Measurements from ENCODE around the gene ABHD16A.

The ABHD16A gene

GRCh38 chr6:31749301-31750036 is 46.3 kb upstream of the ABHD16A start (continued):
- no peak for TF ChIP-seq ZNF8 (CRISPR knock-in tag; IDR thresholded peaks at IDR 0.05)
- TF ChIP-seq CSDC2 (CRISPR knock-in tag; IDR thresholded peaks at IDR 0.05) = no peak
- TF ChIP-seq ISL1 (CRISPR knock-in tag; IDR thresholded peaks at IDR 0.05) = no peak
- TF ChIP-seq TOX (CRISPR knock-in tag; IDR thresholded peaks at IDR 0.05; ENCODE audit: borderline replicate concordance) = no peak
- no peak for TF ChIP-seq ZFP30 (CRISPR knock-in tag; IDR thresholded peaks at IDR 0.05)

- no peak for ATAC-seq
Measured at GRCh38 chr6:31744422-31744821, 41.3 kb upstream of the ABHD16A start.

GRCh38 chr6:31742894-31743293 is 39.8 kb upstream of the ABHD16A start:
- no peak for ATAC-seq
- TF ChIP-seq TOX (CRISPR knock-in tag; IDR thresholded peaks at IDR 0.05; ENCODE audit: borderline replicate concordance) (no peak), TCF4 (CRISPR knock-in tag; IDR thresholded peaks at IDR 0.05; ENCODE audit: borderline replicate concordance) (no peak), TSHZ2 (CRISPR knock-in tag; IDR thresholded peaks at IDR 0.05) (no peak), ZNF70 (CRISPR knock-in tag; IDR thresholded peaks at IDR 0.05) (no peak), POU6F1 (CRISPR knock-in tag; IDR thresholded peaks at IDR 0.05; ENCODE audit: borderline replicate concordance, low read depth) (no peak), GLIS3 (CRISPR knock-in tag; IDR thresholded peaks at IDR 0.05) (no peak), CREB5 (CRISPR knock-in tag; IDR thresholded peaks at IDR 0.05; ENCODE audit: low read depth) (no peak), ISL1 (CRISPR knock-in tag; IDR thresholded peaks at IDR 0.05) (no peak), ZNF8 (CRISPR knock-in tag; IDR thresholded peaks at IDR 0.05) (no peak), CSRNP3 (CRISPR knock-in tag; IDR thresholded peaks at IDR 0.05) (no peak)

More at GRCh38 chr6:31744422-31744821, 41.3 kb upstream of the ABHD16A start:
- TF ChIP-seq TCF4 (CRISPR knock-in tag; IDR thresholded peaks at IDR 0.05; ENCODE audit: borderline replicate concordance) (no peak), PPARA (CRISPR knock-in tag; IDR thresholded peaks at IDR 0.05; ENCODE audit: borderline replicate concordance) (no peak), ZFP30 (CRISPR knock-in tag; IDR thresholded peaks at IDR 0.05) (no peak), SNAI2 (CRISPR knock-in tag; IDR thresholded peaks at IDR 0.05) (no peak), ARNTL (CRISPR knock-in tag; IDR thresholded peaks at IDR 0.05; ENCODE audit: borderline replicate concordance, low read depth) (no peak), TSHZ2 (CRISPR knock-in tag; IDR thresholded peaks at IDR 0.05) (no peak), ESRRG (CRISPR knock-in tag; IDR thresholded peaks at IDR 0.05) (no peak), GLIS3 (CRISPR knock-in tag; IDR thresholded peaks at IDR 0.05) (no peak), CSDC2 (CRISPR knock-in tag; IDR thresholded peaks at IDR 0.05) (no peak), ZNF565 (CRISPR knock-in tag; conservative IDR thresholded peaks at IDR 0.05; ENCODE audit: low read depth) (no peak), ZC3H10 (CRISPR knock-in tag; IDR thresholded peaks at IDR 0.05) (no peak), BACH2 (CRISPR knock-in tag; IDR thresholded peaks at IDR 0.05; ENCODE audit: borderline replicate concordance) (no peak), ZNF70 (CRISPR knock-in tag; IDR thresholded peaks at IDR 0.05) (no peak), PATZ1 (CRISPR knock-in tag; IDR thresholded peaks at IDR 0.05; ENCODE audit: borderline replicate concordance) (no peak)
